Inflammatory macrophage treated with lipopolysaccharide for 1 hour (primary cell): Measurements from ENCODE around the gene CCDC146.
"Not testable (repeated sequence)": the region's sequence is repeated elsewhere in the genome, so short reads cannot be mapped to it uniquely, and the experiment has no call there.

Source experiments
- DNase-seq, 2 donors: peaks; one replicate each; pipeline ENCODE4 v3.0.0-alpha.2; 2020 to 2022

Gene CCDC146

GRCh38 chr7:77121860-77122681, at the start of gene CCDC146:
Gene CCDC146 (plus strand): TSS chr7:77122615. CDS start chr7:77167669, 45,054 bp downstream.
- DNase-seq, result peak; percentile 96 to 99

- not testable (repeated sequence) for DNase-seq
Observed at GRCh38 chr7:77074786-77075396, 47.5 kb upstream of the CCDC146 start.

- not testable (repeated sequence) for DNase-seq
Observed at GRCh38 chr7:77077060-77077459, 45.4 kb upstream of the CCDC146 start.

- DNase-seq, result not testable (repeated sequence)
Observed at GRCh38 chr7:77079112-77079511, 43.3 kb upstream of the CCDC146 start.

- not testable (repeated sequence) for DNase-seq
Observed at GRCh38 chr7:77079624-77080023, 42.8 kb upstream of the CCDC146 start.

GRCh38 chr7:77080236-77080635, 42.2 kb upstream of the CCDC146 start:
- DNase-seq, result not testable (repeated sequence)

- DNase-seq, result not testable (repeated sequence)
Observed at GRCh38 chr7:77082192-77082591, 40.2 kb upstream of the CCDC146 start.

- not testable (repeated sequence) for DNase-seq
Observed at GRCh38 chr7:77092301-77092700, 30.1 kb upstream of the CCDC146 start.

- DNase-seq, result not testable (repeated sequence)
Observed at GRCh38 chr7:77100501-77100900, 21.9 kb upstream of the CCDC146 start.

- DNase-seq, result not testable (repeated sequence)
Observed at GRCh38 chr7:77101187-77101586, 21.2 kb upstream of the CCDC146 start.

GRCh38 chr7:77102671-77103070, 19.7 kb upstream of the CCDC146 start:
- not testable (repeated sequence) for DNase-seq

GRCh38 chr7:77105904-77106303, 16.5 kb upstream of the CCDC146 start:
- not testable (repeated sequence) for DNase-seq

GRCh38 chr7:77107659-77108058, 14.8 kb upstream of the CCDC146 start:
- not testable (repeated sequence) for DNase-seq

GRCh38 chr7:77108362-77108761, 14.1 kb upstream of the CCDC146 start:
- DNase-seq, result not testable (repeated sequence)

- not testable (repeated sequence) for DNase-seq
Observed at GRCh38 chr7:77112719-77113306, 9.6 kb upstream of the CCDC146 start.

- peak; percentile 11 to 36 for DNase-seq
Observed at GRCh38 chr7:77125486-77125885, 3.1 kb downstream of the CCDC146 start.

- peak in 1 of 2 donors; percentile 37 for DNase-seq
Observed at GRCh38 chr7:77127009-77127408, 4.6 kb downstream of the CCDC146 start.

GRCh38 chr7:77128582-77129410, 6.4 kb downstream of the CCDC146 start:
- DNase-seq, result peak; percentile 81 to 84

- DNase-seq, result not testable (repeated sequence)
Observed at GRCh38 chr7:77131781-77132180, 9.4 kb downstream of the CCDC146 start.

GRCh38 chr7:77138668-77139067, 16.3 kb downstream of the CCDC146 start:
- DNase-seq, result not testable (repeated sequence)

- peak in 1 of 2 donors; percentile 22 for DNase-seq
Observed at GRCh38 chr7:77140291-77140690, 17.9 kb downstream of the CCDC146 start.

GRCh38 chr7:77152232-77152631, 29.8 kb downstream of the CCDC146 start:
- DNase-seq, result peak; percentile 13 to 19
